Astrocyte (in vitro differentiated cells and primary cell): ENCODE data around the gene PEX5L. TPM values are rescaled to one million over a fixed set of nuclear protein-coding genes. Genes with fewer than 3 reads are reported as not detected.

Experiments
- DNase-seq: peaks from one replicate; pipeline ENCODE4 v3.0.0-alpha.2; 2010; ENCODE audit warnings: low read depth
- FAIRE-seq: peaks from 2 replicates; lab custom pipeline; 2011; peaks lifted over from hg19 to GRCh38; lab: Jason Lieb, UNC
- H2AFZ ChIP-seq: 2 replicates; pipeline ENCODE4 v1.6.0; 2012; ENCODE audit warnings: low read depth, low read length, inconsistent platforms
- H3K27ac ChIP-seq: 2 replicates; pipeline ENCODE4 v1.5.1; 2011; ENCODE audit warnings: low read depth, low read length, inconsistent platforms
- H3K27me3 ChIP-seq: 2 replicates; pipeline ENCODE4 v1.6.0; 2011; ENCODE audit warnings: low read length, inconsistent platforms; ENCODE audit not compliant: insufficient read depth
- H3K36me3 ChIP-seq: 2 replicates; pipeline ENCODE4 v1.5.1; 2011; ENCODE audit warnings: low read length, inconsistent platforms; ENCODE audit not compliant: insufficient read depth
- H3K4me1 ChIP-seq: 2 replicates; pipeline ENCODE4 v1.5.1; 2011; ENCODE audit warnings: low read length, inconsistent platforms; ENCODE audit not compliant: insufficient read depth
- H3K4me2 ChIP-seq: 2 replicates; pipeline ENCODE4 v1.6.0; 2012; ENCODE audit warnings: low read length, inconsistent platforms
- H3K4me3 ChIP-seq: 2 replicates; pipeline ENCODE4 v1.5.1; 2011; ENCODE audit warnings: low read depth, mild to moderate bottlenecking, low read length, inconsistent platforms; ENCODE audit not compliant: insufficient read depth
- H3K79me2 ChIP-seq: 2 replicates; pipeline ENCODE4 v1.6.0; 2012; ENCODE audit warnings: mild to moderate bottlenecking, low read length, inconsistent platforms; ENCODE audit not compliant: insufficient read depth
- H3K9ac ChIP-seq: 2 replicates; pipeline ENCODE4 v1.6.0; 2012; ENCODE audit warnings: mild to moderate bottlenecking, low read length, inconsistent platforms
- H3K9me3 ChIP-seq: 2 replicates; pipeline ENCODE4 v1.5.1; 2012; ENCODE audit warnings: low read depth, mild to moderate bottlenecking, low read length, inconsistent platforms; ENCODE audit not compliant: insufficient read depth
- H4K20me1 ChIP-seq: 2 replicates; pipeline ENCODE4 v1.6.0; 2012; ENCODE audit warnings: low read length, inconsistent platforms; ENCODE audit not compliant: insufficient read depth
- H3K27ac Mint-ChIP-seq: one replicate; pipeline ENCODE4 v1.8.0; 2021; ENCODE audit warnings: mild to moderate bottlenecking, mixed read lengths; ENCODE audit not compliant: unreplicated experiment
- H3K27me3 Mint-ChIP-seq: one replicate; pipeline ENCODE4 v1.8.0; 2021; ENCODE audit warnings: low read depth, mixed read lengths; ENCODE audit not compliant: unreplicated experiment
- H3K36me3 Mint-ChIP-seq: one replicate; pipeline ENCODE4 v1.8.0; 2021; ENCODE audit warnings: low read depth, mixed read lengths; ENCODE audit not compliant: unreplicated experiment
- H3K4me1 Mint-ChIP-seq: one replicate; pipeline ENCODE4 v1.8.0; 2021; ENCODE audit warnings: low read depth, mixed read lengths; ENCODE audit not compliant: unreplicated experiment
- H3K4me3 Mint-ChIP-seq: one replicate; pipeline ENCODE4 v1.8.0; 2021; ENCODE audit warnings: mild to moderate bottlenecking, moderate library complexity, mixed read lengths; ENCODE audit not compliant: unreplicated experiment
- H3K9me3 Mint-ChIP-seq: one replicate; pipeline ENCODE4 v1.8.0; 2021; ENCODE audit warnings: mild to moderate bottlenecking, mixed read lengths; ENCODE audit not compliant: unreplicated experiment
- CTCF ChIP-seq: IDR thresholded peaks from 2 replicates; pipeline ENCODE4 v1.5.1; 2011; ENCODE audit warnings: low read depth, mild to moderate bottlenecking, inconsistent platforms, low read length, moderate library complexity; ENCODE audit not compliant: insufficient read depth
- EZH2 ChIP-seq: IDR thresholded peaks from 2 replicates; pipeline ENCODE4 v1.6.1; 2012; ENCODE audit warnings: mild to moderate bottlenecking, low read length, inconsistent platforms; ENCODE audit not compliant: insufficient read depth
- total RNA-seq: library from RNA; stranded (reverse); gene quantifications from 2 replicates; pipeline ENCODE4 v1.2.1, GENCODE V29; 2021

Gene PEX5L
- total RNA-seq, 1 donor from 2014 or later: 0.43 TPM

- no peaks in the 10 kb centered on the region for H3K36me3 Mint-ChIP-seq
- no peak overlapping the region for H3K27ac Mint-ChIP-seq
- Histone ChIP-seq H3K4me2 (no peak overlapping the region), H3K4me1 (no peaks in the 10 kb centered on the region), H2AFZ (no peak overlapping the region), H3K9ac (no peak overlapping the region), H3K9me3 (no peaks in the 10 kb centered on the region), H3K79me2 (no peaks in the 10 kb centered on the region), H4K20me1 (no peaks in the 10 kb centered on the region), H3K36me3 (no peaks in the 10 kb centered on the region), H3K4me3 (no peak overlapping the region), H3K27ac (no peak overlapping the region), H3K27me3 (no peaks in the 10 kb centered on the region)
- FAIRE-seq: no peak
- H3K4me3 Mint-ChIP-seq: no peak overlapping the region
- TF ChIP-seq CTCF (no peak), EZH2 (no peak)
- no peaks in the 10 kb centered on the region for H3K4me1 Mint-ChIP-seq
- no peaks in the 10 kb centered on the region for H3K27me3 Mint-ChIP-seq
- H3K9me3 Mint-ChIP-seq: no peaks in the 10 kb centered on the region
- DNase-seq: no peak
These were observed 115.2 kb downstream of the PEX5L start for GRCh38 chr3:179921500-179921899.

- Mint-ChIP-seq H3K4me1 (no peaks in the 10 kb centered on the region), H3K4me3 (no peak overlapping the region), H3K9me3 (no peaks in the 10 kb centered on the region), H3K27ac (no peak overlapping the region), H3K27me3 (no peaks in the 10 kb centered on the region), H3K36me3 (no peaks in the 10 kb centered on the region)
- no peak overlapping the region for H3K4me3 ChIP-seq
- DNase-seq: no peak
- H3K9ac ChIP-seq: no peak overlapping the region
- H3K36me3 ChIP-seq: no peaks in the 10 kb centered on the region
- no peaks in the 10 kb centered on the region for H3K79me2 ChIP-seq
- no peak overlapping the region for H3K4me2 ChIP-seq
- FAIRE-seq: no peak
- H3K27me3 ChIP-seq: no peaks in the 10 kb centered on the region
- no peak overlapping the region for H2AFZ ChIP-seq
- H3K27ac ChIP-seq: no peak overlapping the region
- H3K4me1 ChIP-seq: no peaks in the 10 kb centered on the region
- no peaks in the 10 kb centered on the region for H4K20me1 ChIP-seq
- H3K9me3 ChIP-seq: no peaks in the 10 kb centered on the region
- TF ChIP-seq EZH2 (no peak), CTCF (no peak)
These were observed 128.8 kb downstream of the PEX5L start for GRCh38 chr3:179907784-179908482.

- no peak overlapping the region for H3K4me3 Mint-ChIP-seq
- no peak overlapping the region for H2AFZ ChIP-seq
- H3K4me1 Mint-ChIP-seq: no peaks in the 10 kb centered on the region
- H3K27me3 ChIP-seq: peaks cover 6% of the 10 kb centered on the region
- DNase-seq: no peak
- H3K36me3 Mint-ChIP-seq: no peaks in the 10 kb centered on the region
- H3K36me3 ChIP-seq: no peaks in the 10 kb centered on the region
- no peaks in the 10 kb centered on the region for H3K4me1 ChIP-seq
- no peak overlapping the region for H3K27ac ChIP-seq
- no peaks in the 10 kb centered on the region for H3K9me3 Mint-ChIP-seq
- H3K4me3 ChIP-seq: no peak overlapping the region
- no peak overlapping the region for H3K9ac ChIP-seq
- TF ChIP-seq EZH2 (no peak), CTCF (no peak)
- no peaks in the 10 kb centered on the region for H4K20me1 ChIP-seq
- no peak overlapping the region for H3K27ac Mint-ChIP-seq
- H3K27me3 Mint-ChIP-seq: no peaks in the 10 kb centered on the region
- no peaks in the 10 kb centered on the region for H3K79me2 ChIP-seq
- no peaks in the 10 kb centered on the region for H3K9me3 ChIP-seq
- no peak overlapping the region for H3K4me2 ChIP-seq
- no peak for FAIRE-seq
These were observed 134.7 kb downstream of the PEX5L start for GRCh38 chr3:179902061-179902460.
